H1 (cell line): ENCODE data around the gene SF3A2.

Experiments
- BCL11A ChIP-seq, 2 experiments: IDR thresholded peaks; one replicate each; pipeline ENCODE4 v1.6.1; 2011; ENCODE audit warnings: low read depth in 2 of 2, low read length in 2 of 2, mild to moderate bottlenecking in 2 of 2
- CREB1 ChIP-seq: IDR thresholded peaks from 2 replicates; pipeline ENCODE4 v1.6.1; 2012; ENCODE audit warnings: inconsistent platforms
- EP300 ChIP-seq, 2 experiments: IDR thresholded peaks; 1 replicate in 1 of 2; 2 replicates in 1 of 2; pipeline ENCODE4 v1.6.1; 2011 to 2012; ENCODE audit warnings: low read depth in 2 of 2, low read length in 2 of 2, mild to moderate bottlenecking in 2 of 2, borderline replicate concordance in 1 of 2, inconsistent platforms in 1 of 2, moderate library complexity in 1 of 2
- EZH2 ChIP-seq: fragments of 200-600 bp; sonication (generic); IDR thresholded peaks from 2 replicates; pipeline ENCODE4 v1.7.1; 2012; ENCODE audit warnings: low read depth, mild to moderate bottlenecking, moderate library complexity, low read length, inconsistent platforms; ENCODE audit not compliant: severe bottlenecking
- PHF8 ChIP-seq: fragments of 200-600 bp; sonication (generic); conservative IDR thresholded peaks from 2 replicates; pipeline ENCODE4 v1.7.1; 2012; ENCODE audit warnings: low read depth, mild to moderate bottlenecking, inconsistent platforms, low read length, moderate library complexity
- POLR2AphosphoS5 ChIP-seq: IDR thresholded peaks from 2 replicates; pipeline ENCODE4 v1.6.1; 2011; ENCODE audit warnings: low read depth, low read length
- RAD21 ChIP-seq, 2 experiments: IDR thresholded peaks in 1 of 2; conservative IDR thresholded peaks in 1 of 2; 2 replicates each; pipeline ENCODE4 v1.6.1; 2011; ENCODE audit warnings: low read depth in 2 of 2, low read length in 2 of 2, improper control_type of control experiment in 1 of 2, inconsistent platforms in 1 of 2, mild to moderate bottlenecking in 1 of 2, moderate library complexity in 1 of 2
- ZNF274 ChIP-seq: IDR thresholded peaks from 2 replicates; pipeline ENCODE4 v1.7.0; 2012; ENCODE audit warnings: low read length, borderline replicate concordance; ENCODE audit errors: extremely low read depth
- TF ChIP-seq, protein P1 (sequence below), 3 experiments: IDR thresholded peaks; 1 replicate in 2 of 3; 2 replicates in 1 of 3; pipeline versions ENCODE4 v1.5.1 to v1.6.1; 2011; ENCODE audit warnings: low read length in 3 of 3, mild to moderate bottlenecking in 3 of 3, inconsistent platforms in 2 of 3, low read depth in 1 of 3, moderate library complexity in 1 of 3; ENCODE audit not compliant: insufficient read depth in 1 of 3; ENCODE audit errors: control extremely low read depth in 1 of 3

GRCh38 chr19:2270157-2270422, 33.5 kb downstream of the SF3A2 start:
- TF ChIP-seq BCL11A (IDR thresholded peaks at IDR 0.05; ENCODE audit: low read depth in 2 of 2, low read length in 2 of 2) (no peak), ZNF274 (no peak), CREB1 (no peak), EZH2 (no peak), PHF8 (no peak), POLR2AphosphoS5 (no peak), RAD21 (IDR thresholded peaks at IDR 0.05 in 1 of 2, conservative IDR thresholded peaks at IDR 0.05 in 1 of 2; ENCODE audit: low read depth in 2 of 2, low read length in 2 of 2) (no peak), EP300 (IDR thresholded peaks at IDR 0.05; ENCODE audit: borderline replicate concordance in 1 of 2, low read depth in 2 of 2, low read length in 2 of 2) (no peak)
- TF ChIP-seq, protein P1, sequence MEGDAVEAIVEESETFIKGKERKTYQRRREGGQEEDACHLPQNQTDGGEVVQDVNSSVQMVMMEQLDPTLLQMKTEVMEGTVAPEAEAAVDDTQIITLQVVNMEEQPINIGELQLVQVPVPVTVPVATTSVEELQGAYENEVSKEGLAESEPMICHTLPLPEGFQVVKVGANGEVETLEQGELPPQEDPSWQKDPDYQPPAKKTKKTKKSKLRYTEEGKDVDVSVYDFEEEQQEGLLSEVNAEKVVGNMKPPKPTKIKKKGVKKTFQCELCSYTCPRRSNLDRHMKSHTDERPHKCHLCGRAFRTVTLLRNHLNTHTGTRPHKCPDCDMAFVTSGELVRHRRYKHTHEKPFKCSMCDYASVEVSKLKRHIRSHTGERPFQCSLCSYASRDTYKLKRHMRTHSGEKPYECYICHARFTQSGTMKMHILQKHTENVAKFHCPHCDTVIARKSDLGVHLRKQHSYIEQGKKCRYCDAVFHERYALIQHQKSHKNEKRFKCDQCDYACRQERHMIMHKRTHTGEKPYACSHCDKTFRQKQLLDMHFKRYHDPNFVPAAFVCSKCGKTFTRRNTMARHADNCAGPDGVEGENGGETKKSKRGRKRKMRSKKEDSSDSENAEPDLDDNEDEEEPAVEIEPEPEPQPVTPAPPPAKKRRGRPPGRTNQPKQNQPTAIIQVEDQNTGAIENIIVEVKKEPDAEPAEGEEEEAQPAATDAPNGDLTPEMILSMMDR (IDR thresholded peaks at IDR 0.05; ENCODE audit: control extremely low read depth in 1 of 3, insufficient read depth in 1 of 3, low read depth in 1 of 3, low read length in 3 of 3), result no peak
